ENCODE measurements around the gene ETV5.
A peak's percentile ranks its signal among the peaks of the same experiment; 100 is the strongest.

ETV5 gene

GRCh38 chr3:186100398-186100797, 8.5 kb downstream of the ETV5 start:
- Histone ChIP-seq H3K4me1 (ENCODE audit: control insufficient read depth, insufficient read depth, low read length) (peaks cover 25% of the 10 kb centered on the region; the same call in 1 of the 2 replicates), H3K36me3 (ENCODE audit: control insufficient read depth in 2 of 2, insufficient read depth in 1 of 2, low read length in 2 of 2) (no peaks in the 10 kb centered on the region), H3K27ac (ENCODE audit: extremely low read depth, low read depth, low read length) (no peak overlapping the region), H3K9me3 (ENCODE audit: control insufficient read depth, insufficient read depth, low read depth, low read length) (no peaks in the 10 kb centered on the region), H3K4me3 (ENCODE audit: low read depth, low read length) (no peak overlapping the region)
- CTCF ChIA-PET: no interaction called here
- TF ChIP-seq, protein P1, sequence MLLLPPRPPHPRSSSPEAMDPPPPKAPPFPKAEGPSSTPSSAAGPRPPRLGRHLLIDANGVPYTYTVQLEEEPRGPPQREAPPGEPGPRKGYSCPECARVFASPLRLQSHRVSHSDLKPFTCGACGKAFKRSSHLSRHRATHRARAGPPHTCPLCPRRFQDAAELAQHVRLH (tag by site-specific recombination; IDR thresholded peaks at IDR 0.05): no peak
- TF ChIP-seq ZNF433 (tag by site-specific recombination; IDR thresholded peaks at IDR 0.05; ENCODE audit: low read depth) (no peak), ZNF629 (tag by site-specific recombination; IDR thresholded peaks at IDR 0.05) (no peak), SCRT2 (tag by site-specific recombination; IDR thresholded peaks at IDR 0.05) (no peak), GLIS1 (tag by site-specific recombination; IDR thresholded peaks at IDR 0.05) (no peak), ZNF707 (tag by site-specific recombination; IDR thresholded peaks at IDR 0.05) (no peak)
- TF ChIP-seq, protein P2, sequence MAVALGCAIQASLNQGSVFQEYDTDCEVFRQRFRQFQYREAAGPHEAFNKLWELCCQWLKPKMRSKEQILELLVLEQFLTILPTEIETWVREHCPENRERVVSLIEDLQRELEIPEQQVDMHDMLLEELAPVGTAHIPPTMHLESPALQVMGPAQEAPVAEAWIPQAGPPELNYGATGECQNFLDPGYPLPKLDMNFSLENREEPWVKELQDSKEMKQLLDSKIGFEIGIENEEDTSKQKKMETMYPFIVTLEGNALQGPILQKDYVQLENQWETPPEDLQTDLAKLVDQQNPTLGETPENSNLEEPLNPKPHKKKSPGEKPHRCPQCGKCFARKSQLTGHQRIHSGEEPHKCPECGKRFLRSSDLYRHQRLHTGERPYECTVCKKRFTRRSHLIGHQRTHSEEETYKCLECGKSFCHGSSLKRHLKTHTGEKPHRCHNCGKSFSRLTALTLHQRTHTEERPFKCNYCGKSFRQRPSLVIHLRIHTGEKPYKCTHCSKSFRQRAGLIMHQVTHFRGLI (tag by site-specific recombination; IDR thresholded peaks at IDR 0.05): no peak
- POLR2A ChIA-PET: no interaction called here

DNA sequence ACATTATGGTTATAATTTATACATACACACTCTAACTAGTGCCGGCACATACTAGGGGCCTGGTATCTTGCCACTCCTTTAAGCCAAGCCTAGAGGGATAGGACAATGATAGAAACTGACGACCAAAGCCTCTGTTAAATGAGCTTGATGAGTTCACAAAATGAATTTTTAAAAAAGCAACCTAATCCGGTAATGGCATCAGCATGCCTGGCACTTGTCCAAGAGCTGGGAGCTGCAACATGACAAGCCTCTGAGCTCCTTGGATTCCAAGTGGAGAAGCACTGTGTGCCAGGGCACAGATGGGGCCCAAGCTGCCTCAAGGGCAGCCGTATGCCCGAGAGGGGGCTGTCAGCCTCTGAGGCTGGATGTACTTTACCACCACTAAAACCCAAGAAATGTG, 9.7 kb downstream of the ETV5 start:
- ChIA-PET POLR2A (no interaction called here), CTCF (interaction anchor here (1.0 kb wide), 2 partner anchors 112 to 178 kb away, joined by 3 read pairs; no protein-coding TSS in a partner anchor)
- no peaks in the 10 kb centered on the region for H3K36me3 ChIP-seq (ENCODE audit: control insufficient read depth in 2 of 2, insufficient read depth in 1 of 2, low read length in 2 of 2)
- H3K4me1 ChIP-seq (ENCODE audit: control insufficient read depth, insufficient read depth, low read length): peaks cover 19% of the 10 kb centered on the region; the same call in 1 of the 2 replicates
- no peak overlapping the region for H3K27ac ChIP-seq (ENCODE audit: extremely low read depth, low read depth, low read length)
- H3K4me3 ChIP-seq (ENCODE audit: low read depth, low read length): no peak overlapping the region
- no peaks in the 10 kb centered on the region for H3K9me3 ChIP-seq (ENCODE audit: control insufficient read depth, insufficient read depth, low read depth, low read length)
- TF ChIP-seq ZEB2 (tag by site-specific recombination; IDR thresholded peaks at IDR 0.05) (0 out of 2 replicates have a peak, but pooled peaks have one; percentile 36), ZBTB17 (tag by site-specific recombination; IDR thresholded peaks at IDR 0.05) (0 out of 2 replicates have a peak, but pooled peaks have one; percentile 36), TRIM28 (IDR thresholded peaks at IDR 0.05; ENCODE audit: borderline replicate concordance, low read length) (no peak), ZNF530 (tag by site-specific recombination; IDR thresholded peaks at IDR 0.05; ENCODE audit: low read depth) (no peak), GLIS1 (tag by site-specific recombination; IDR thresholded peaks at IDR 0.05) (no peak), FEZF1 (tag by site-specific recombination; IDR thresholded peaks at IDR 0.05) (peak; percentile 63), ZSCAN4 (tag by site-specific recombination; IDR thresholded peaks at IDR 0.05) (no peak), ZNF433 (tag by site-specific recombination; IDR thresholded peaks at IDR 0.05; ENCODE audit: low read depth) (no peak), ZNF292 (tag by site-specific recombination; IDR thresholded peaks at IDR 0.05; ENCODE audit: borderline replicate concordance, low read depth) (no peak), ZNF426 (tag by site-specific recombination; IDR thresholded peaks at IDR 0.05) (no peak), ZNF658 (tag by site-specific recombination; IDR thresholded peaks at IDR 0.05) (no peak), ZNF175 (tag by site-specific recombination; IDR thresholded peaks at IDR 0.05) (no peak), ZNF664 (tag by site-specific recombination; IDR thresholded peaks at IDR 0.05) (peak; percentile 75), ZFP3 (tag by site-specific recombination; IDR thresholded peaks at IDR 0.05; ENCODE audit: low read depth) (no peak), ZBTB20 (tag by site-specific recombination; IDR thresholded peaks at IDR 0.05) (no peak), ZNF629 (tag by site-specific recombination; IDR thresholded peaks at IDR 0.05) (peak; percentile 56), SETDB1 (IDR thresholded peaks at IDR 0.05; ENCODE audit: insufficient read length, low read length) (no peak), ZNF473 (tag by site-specific recombination; IDR thresholded peaks at IDR 0.05) (no peak), ZNF555 (tag by site-specific recombination; conservative IDR thresholded peaks at IDR 0.05) (no peak), ZNF791 (tag by site-specific recombination; IDR thresholded peaks at IDR 0.05) (no peak), MZF1 (tag by site-specific recombination; IDR thresholded peaks at IDR 0.05; ENCODE audit: borderline replicate concordance) (no peak), ZNF10 (tag by site-specific recombination; IDR thresholded peaks at IDR 0.05) (peak; percentile 88), ZNF174 (tag by site-specific recombination; IDR thresholded peaks at IDR 0.05) (no peak), KLF10 (tag by site-specific recombination; IDR thresholded peaks at IDR 0.05) (no peak)
